Right kidney (tissue), 1 donor: Measurements from ENCODE around the gene SMARCAL1.
"Not testable (repeated sequence)": the region's sequence is repeated elsewhere in the genome, so short reads cannot be mapped to it uniquely, and the experiment has no call there.

Experiments used
- DNase-seq: peaks from one replicate; pipeline ENCODE4 v3.0.0-alpha.2; 2016

Gene SMARCAL1

DNA sequence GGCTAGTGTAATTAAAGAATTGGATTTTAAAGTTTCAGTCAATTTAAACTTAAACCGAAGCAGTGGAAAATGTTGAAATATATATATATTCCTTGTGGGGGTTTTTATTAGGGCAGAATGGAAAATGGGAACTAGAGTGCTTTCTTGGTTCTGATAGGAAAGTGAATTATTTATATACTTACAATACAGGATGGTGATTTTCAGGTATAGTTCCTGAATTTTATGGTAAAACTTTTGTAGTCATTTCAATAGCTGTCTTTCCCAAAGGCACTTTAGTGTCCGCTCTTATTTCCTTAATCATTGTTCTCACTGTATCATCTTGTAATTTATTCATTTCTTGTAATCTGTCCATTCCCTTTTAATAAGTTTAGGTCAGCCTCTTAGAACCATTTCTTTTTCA is 88.3 kb downstream of the SMARCAL1 start:
- DNase-seq = no peak

DNA sequence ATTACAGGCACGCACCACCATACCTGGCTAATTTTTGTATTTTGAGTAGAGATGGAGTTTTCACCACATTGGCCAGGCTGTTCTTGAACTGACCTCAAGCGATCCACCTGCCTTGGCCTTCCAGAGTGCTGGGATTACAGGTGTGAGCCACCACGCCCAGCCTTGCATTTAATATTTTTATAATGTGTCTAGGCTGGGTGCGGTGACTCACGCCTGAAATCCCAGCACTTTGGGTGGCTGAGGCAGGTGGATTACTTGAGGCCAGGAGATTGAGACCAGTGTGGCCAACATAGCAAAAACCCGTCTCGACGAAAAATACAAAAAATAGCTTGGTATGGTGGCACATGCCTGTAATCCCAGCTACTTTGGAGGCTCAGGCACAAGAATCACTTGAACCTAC is 89.6 kb downstream of the SMARCAL1 start:
- no peak for DNase-seq

DNA sequence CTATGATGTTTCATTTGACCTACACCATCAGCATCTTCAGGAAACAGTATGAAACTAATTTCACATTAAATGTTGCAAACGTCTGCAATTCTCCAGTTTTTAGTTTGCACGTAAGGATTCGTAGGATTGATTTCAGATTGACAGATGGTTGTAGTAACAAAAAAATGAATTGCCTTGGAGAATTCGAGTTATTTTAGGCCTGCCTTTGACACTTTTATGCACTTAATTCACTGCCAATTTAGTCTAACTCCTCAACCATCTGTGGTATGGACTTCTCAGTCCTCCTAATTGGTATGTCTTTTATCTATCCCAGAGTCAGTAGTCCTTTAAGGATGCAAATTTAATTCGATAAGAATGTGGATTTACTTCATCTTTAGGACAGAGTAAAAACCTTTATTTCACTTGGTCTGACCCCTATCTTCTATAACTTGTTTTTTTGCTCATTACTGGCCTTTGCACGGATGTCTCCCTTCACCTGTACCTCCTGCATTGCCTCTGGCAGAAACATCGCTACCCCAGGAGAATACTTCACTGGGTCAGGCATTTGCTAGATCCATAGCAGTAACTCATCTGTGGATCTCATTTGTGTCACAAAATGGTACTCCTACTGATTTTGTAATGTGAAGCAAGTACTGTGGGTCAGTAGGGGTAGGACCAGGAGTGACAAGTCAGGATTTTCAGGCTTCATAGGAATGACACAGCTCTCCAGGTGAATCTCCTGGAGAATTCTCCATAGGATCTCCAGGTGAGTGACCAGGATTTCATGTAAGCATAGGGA is 90.3 kb downstream of the SMARCAL1 start:
- DNase-seq = no peak

DNA sequence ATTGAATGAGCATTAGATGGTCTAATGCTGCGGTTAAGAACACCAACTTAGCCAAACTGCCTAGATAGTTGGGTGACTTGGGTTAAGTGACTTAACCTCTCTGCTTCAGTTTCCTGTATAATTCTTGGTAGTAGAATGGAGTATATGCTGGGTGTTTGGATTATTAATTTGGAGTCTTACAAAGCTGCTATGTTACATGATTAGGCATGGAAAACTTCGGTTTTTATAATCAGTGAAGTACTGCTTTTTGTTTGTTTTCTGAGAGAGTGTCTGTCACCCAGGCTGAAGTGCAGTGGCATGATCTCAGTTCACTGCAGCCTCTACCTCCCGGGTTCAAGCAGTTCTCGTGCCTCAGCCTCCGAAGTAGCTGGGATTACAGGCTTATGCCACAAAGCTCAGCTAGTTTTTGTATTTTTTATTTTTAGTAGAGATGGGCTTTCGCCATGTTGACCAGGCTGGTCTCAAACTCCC is 90.9 kb downstream of the SMARCAL1 start:
- no peak for DNase-seq

DNA sequence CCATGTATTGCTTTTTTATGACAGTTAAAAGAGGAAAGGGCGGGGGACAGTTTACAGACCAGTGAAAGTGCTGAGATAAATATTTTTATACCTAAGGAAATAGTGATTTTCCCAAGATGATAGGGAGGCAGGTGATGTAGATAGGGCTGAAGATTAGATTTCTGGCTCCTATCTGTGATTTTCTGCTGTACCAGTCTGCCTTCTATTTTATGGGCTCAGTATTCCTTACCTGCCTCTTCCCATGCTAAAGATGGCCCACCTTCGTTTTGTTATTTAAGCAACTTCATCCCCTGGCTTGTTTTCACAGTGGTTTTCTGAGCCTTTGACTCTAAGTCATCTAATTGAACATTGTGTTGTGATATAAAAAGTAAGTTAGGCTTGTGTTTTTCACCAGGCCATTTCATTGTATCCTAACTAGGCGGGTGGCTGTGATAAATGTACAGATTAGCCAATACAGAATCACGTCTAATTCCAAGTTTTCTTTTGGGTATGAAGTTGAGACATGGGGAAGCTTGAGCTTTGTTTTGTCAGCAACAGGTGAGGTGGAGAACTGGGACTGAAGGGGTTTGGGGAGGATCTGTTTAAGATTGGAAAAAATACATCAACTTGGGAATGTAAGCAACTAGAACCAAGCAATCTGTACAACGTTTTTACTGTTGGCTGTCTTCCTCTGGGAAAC is 91.6 kb downstream of the SMARCAL1 start:
- no peak for DNase-seq

- DNase-seq = no peak
These were observed 92.1 kb downstream of the SMARCAL1 start for GRCh38 chr2:216504376-216504762.

DNA sequence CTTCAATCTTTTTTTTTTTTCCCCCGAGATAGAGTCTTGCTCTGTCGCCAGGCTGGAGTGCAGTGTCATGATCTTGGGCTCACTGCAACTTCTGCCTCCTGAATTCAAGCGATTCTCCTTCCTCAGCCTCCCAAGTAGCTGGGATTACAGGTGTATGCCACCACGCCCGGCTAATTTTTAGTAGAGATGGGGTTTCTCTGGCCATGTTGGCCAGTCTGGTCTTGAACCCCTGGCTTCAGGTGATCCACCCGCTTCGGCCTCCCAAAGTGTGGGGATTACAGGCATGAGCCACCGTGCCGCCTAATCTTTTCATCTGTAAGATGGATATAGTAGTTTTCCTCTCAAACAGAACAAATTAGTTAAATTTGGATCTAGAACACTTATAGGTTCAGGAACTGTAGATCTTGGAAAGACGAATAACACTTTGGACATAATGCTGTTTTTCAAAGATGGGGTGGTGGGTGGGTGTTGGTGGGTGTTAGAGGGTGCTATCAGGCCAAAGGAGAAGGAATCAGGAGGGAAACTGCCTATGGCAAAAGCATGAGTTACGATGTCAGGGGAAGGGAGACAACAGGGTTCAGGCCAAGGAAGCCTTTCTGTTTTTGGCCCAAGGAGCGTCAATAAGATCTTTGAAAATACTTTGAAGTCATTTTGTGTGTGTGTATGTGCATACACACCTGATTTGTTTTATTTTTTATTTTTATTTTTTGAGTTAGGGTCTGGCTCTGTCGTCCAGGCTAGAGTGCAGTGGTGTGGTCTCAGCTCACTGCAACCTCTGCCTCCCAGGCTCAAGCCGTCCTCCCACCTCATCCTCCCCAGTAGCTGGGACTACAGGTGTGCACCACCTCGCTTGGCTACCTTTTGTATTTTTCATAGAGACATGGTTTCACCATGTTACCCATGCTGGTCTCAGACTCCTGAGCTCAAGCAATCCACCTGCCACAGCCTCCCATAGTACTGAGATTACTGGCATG is 93.1 kb downstream of the SMARCAL1 start:
- no peak for DNase-seq

DNA sequence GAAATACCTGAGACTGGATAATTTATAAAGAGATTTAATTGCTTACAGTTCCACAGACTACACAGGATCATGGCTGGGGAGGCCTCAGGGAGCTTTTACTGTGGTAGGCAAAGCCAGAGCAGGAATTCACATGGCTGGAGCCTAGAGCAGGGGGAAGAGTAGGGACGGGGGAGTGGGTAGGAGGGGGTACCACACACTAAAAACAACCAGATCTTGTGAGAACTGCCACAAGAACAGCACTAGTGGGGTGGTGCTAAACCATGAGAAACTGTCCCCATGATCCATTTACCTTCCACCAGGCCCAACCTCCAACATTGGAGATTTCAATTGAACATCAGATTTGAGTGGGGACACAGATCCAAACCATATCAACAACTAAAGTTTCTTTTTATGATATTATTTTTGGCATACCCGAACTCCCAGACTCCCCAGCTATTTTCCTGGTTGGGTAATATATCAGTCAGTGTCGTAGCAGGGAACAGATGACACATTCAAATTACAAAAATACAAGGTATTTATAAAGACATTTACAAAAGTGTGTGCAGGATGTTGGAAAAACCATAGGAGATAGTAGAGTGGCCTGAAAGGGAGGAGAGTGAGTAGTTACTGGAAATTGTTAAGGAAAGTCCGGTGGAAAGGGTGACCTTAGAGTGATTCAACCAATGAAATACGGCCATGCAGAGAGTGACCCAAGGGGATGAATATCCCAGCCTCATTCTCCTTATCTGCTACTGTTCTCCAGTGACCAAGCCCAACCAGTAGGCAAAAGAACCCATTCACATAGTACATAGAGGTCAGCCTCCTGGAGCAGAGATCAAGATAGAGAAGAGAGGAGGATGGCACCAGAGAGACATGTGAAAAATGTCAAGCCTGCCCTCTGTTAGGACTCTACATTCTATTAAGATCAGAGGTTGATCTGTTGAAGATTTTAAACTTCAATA is 95.2 kb downstream of the SMARCAL1 start:
- DNase-seq = no peak

DNA sequence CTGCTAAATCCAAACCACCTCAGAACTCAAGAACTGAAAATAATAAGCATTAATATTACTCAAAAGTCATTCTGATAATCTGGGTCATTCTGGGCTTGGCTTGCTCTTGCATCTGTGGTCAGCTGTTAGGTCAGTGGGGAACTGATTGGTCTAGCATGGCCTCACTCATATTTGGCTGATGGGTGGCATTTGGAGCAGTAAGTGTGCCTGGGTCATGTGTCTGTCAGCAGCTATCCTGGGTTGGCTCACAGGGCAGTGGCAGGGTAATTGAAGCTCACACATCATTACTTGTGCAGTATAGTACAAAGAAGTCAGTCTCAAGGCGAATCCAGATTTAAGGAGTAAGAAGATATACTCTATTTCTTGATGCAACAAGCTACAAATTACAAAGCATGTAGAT is 95.9 kb downstream of the SMARCAL1 start:
- DNase-seq = no peak

GRCh38 chr2:216516730-216517350 is 104.6 kb downstream of the SMARCAL1 start:
- no peak for DNase-seq

- no peak for DNase-seq
These were observed 105.4 kb downstream of the SMARCAL1 start for GRCh38 chr2:216517447-216518225.

DNA sequence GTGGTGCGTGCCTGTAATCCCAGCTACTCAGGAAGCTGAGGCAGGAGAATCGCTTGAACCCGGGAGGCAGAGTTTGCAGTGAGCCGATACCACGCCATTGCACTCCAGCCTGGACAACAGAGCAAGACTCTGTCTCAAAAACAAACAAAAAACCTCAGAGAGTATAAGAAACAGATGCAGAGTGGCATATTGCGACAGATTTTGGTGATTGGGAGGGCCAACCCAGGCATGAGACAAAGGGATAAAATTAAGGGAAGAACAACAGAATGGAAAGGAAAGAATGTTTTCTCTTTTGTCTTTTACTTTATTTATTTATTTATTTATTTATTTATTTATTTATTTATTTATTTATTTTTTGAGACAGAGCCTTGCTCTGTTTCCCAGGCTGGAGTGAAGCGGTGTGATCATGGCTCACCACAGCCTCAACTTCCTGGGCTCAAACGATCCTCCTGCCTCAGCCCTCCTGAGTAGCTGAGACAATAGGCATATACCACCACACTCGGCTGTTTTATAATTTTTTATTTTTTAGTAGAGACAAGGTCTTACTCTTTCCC is 106.4 kb downstream of the SMARCAL1 start:
- not testable (repeated sequence) for DNase-seq

DNA sequence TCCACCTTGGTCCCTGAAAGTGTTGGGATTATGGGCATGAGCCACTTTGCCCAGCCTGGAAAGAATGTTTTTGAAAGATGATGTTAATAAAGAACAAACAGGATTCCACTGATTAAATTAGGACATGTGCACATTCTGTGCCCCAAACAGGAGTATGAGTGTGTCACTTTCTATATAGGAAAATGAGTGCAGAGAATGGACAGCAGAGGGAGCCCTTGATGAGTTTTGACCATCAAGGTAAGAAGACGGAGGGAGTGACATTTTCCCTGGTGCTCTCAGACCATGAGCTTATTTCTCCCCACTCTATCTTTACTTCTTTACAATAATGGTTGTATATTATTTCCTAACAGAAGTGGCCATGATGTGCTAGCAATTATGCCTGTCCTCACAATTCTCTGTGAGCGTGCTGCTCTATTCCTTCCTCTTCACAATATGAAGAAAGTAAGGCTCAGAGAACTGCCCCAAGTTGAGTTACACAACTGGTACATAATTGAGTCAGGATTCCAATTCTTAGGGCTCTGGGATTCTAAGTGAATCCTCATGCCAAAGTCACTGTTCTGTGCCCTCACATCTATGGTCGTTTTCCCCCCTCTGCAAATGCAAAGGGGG is 107.0 kb downstream of the SMARCAL1 start:
- peak; percentile 62 for DNase-seq

DNA sequence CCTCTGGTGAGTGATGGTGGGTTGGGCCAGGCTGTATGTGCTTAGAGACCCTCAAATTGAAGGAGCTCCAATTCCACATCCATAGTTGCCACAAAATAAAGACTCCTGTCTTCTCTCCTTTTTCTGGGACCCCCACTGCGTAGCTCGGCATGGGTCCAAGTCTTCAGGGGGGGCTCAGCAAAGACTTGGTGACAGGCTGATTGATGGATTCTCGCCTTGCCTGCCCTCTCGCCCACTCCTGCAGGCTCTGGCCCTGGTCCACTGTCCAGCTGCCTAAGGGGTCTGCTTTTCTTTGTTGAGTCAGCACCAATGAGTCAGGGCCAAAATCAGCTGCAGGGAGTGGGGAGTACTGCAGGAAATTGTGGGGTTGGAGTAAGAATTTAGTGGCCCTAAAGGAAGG is 107.8 kb downstream of the SMARCAL1 start:
- no peak for DNase-seq

- DNase-seq = no peak
These were observed 110.7 kb downstream of the SMARCAL1 start for GRCh38 chr2:216522892-216523502.

- DNase-seq = no peak
These were observed 113.7 kb downstream of the SMARCAL1 start for GRCh38 chr2:216525972-216526371.

- DNase-seq = no peak
These were observed 114.7 kb downstream of the SMARCAL1 start for GRCh38 chr2:216526939-216527338.

DNA sequence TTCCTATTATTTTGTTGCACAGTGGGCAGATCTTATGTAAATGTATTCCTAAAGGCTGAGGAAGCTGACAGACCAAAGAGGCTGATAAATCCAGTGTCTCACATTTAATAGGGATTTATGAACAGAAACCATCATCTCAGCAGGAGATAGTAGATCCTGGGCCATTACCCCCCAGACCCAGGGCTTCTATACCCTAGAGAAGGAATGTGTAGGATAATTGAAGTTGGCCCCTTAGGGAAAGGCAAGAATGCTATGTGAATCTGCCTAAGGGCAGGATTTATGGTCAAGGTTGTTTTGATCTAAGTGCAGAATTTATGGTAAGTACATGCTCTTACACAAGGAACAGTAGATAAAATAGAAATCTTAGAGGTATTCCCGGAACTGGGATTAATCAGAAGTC is 115.3 kb downstream of the SMARCAL1 start:
- no peak for DNase-seq

DNA sequence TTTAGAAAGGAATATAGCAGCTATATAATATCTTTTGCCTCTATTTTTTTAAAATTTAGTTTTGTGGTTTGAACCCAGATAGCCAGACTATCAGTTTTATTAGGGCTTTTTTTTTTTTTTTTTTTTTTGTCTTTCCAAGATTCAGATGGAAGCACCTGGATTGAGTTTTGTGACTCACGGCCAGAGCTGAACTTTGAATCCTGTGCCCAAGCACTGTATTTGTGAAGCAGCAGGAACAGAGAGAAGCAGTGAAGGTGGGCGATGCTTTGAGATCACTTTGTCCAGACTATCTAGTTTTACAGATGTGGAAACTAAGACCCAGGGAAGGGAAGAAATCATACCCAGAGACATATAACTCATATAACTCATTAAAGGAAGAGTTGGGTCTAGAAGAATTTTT is 120.3 kb downstream of the SMARCAL1 start:
- DNase-seq = no peak
